ENCODE results near the gene SMIM5.

GRCh38 chr17:75624021-75624420, 9.2 kb upstream of the SMIM5 start:
- TF ChIP-seq CTCF (IDR thresholded peaks at IDR 0.05) (no peak), POLR2A (IDR thresholded peaks at IDR 0.05) (no peak)
